SK-N-SH treated with all-trans-retinoic acid at 6 μM for 48 hours (cell line): ENCODE data around the gene OR51B4.
A peak's percentile ranks its signal among the peaks of the same experiment; 100 is the strongest.

Experiments used
- ATAC-seq: fragments of 200-7000 bp; cut with Tn5 transposase; 3 replicates; pipeline ENCODE4 v1.9.1; 2020; ENCODE audit warnings: mild to moderate bottlenecking, moderate library complexity
- ARNTL ChIP-seq: fragments of 450-650 bp; formaldehyde crosslinking; IDR thresholded peaks from 2 replicates; pipeline ENCODE4 v1.5.0; 2020; ENCODE audit warnings: low read depth, mild to moderate bottlenecking, moderate library complexity, borderline replicate concordance
- GLIS3 ChIP-seq: fragments of 250-450 bp; sonication (Bioruptor Pico); IDR thresholded peaks from 2 replicates; pipeline ENCODE4 v1.5.0; 2020; ENCODE audit warnings: mild to moderate bottlenecking, moderate library complexity
- ISL1 ChIP-seq: fragments of 250-450 bp; sonication (Bioruptor Pico); IDR thresholded peaks from 2 replicates; pipeline ENCODE4 v2.1.2; 2022; ENCODE audit warnings: mild to moderate bottlenecking, moderate library complexity
- OSR1 ChIP-seq: fragments of 250-450 bp; sonication (Bioruptor Pico); IDR thresholded peaks from 2 replicates; pipeline ENCODE4 v1.8.0; 2022; ENCODE audit warnings: moderate library complexity, mild to moderate bottlenecking, inconsistent platforms
- POU6F1 ChIP-seq: fragments of 250-450 bp; sonication (Bioruptor Pico); IDR thresholded peaks from 2 replicates; pipeline ENCODE4 v1.8.0; 2021; ENCODE audit warnings: low read depth, mild to moderate bottlenecking, moderate library complexity, borderline replicate concordance
- RARB ChIP-seq: fragments of 250-450 bp; sonication (Bioruptor Pico); IDR thresholded peaks from 2 replicates; pipeline ENCODE4 v1.8.0; 2021; ENCODE audit warnings: mild to moderate bottlenecking, moderate library complexity
- TCF4 ChIP-seq: fragments of 250-450 bp; sonication (Bioruptor Pico); IDR thresholded peaks from 2 replicates; pipeline ENCODE4 v1.8.0; 2021; ENCODE audit warnings: mild to moderate bottlenecking, moderate library complexity, borderline replicate concordance
- ZC3H10 ChIP-seq: fragments of 250-450 bp; sonication (Bioruptor Pico); IDR thresholded peaks from 2 replicates; pipeline ENCODE4 v1.5.1; 2021; ENCODE audit warnings: mild to moderate bottlenecking, moderate library complexity
- ZFP3 ChIP-seq: fragments of 250-450 bp; sonication (Bioruptor Pico); IDR thresholded peaks from 2 replicates; pipeline ENCODE4 v1.5.0; 2020; ENCODE audit warnings: mild to moderate bottlenecking, moderate library complexity
- ZFP30 ChIP-seq: fragments of 450-650 bp; formaldehyde crosslinking; IDR thresholded peaks from 2 replicates; pipeline ENCODE4 v1.5.0; 2022; ENCODE audit warnings: mild to moderate bottlenecking, moderate library complexity
- ZNF565 ChIP-seq: fragments of 450-650 bp; formaldehyde crosslinking; conservative IDR thresholded peaks from 2 replicates; pipeline ENCODE4 v1.5.0; 2020; ENCODE audit warnings: low read depth, mild to moderate bottlenecking, moderate library complexity
- ZNF8 ChIP-seq: fragments of 450-650 bp; formaldehyde crosslinking; IDR thresholded peaks from 2 replicates; pipeline ENCODE4 v1.5.0; 2020; ENCODE audit warnings: mild to moderate bottlenecking, moderate library complexity
- TF ChIP-seq, protein P1 (sequence below): fragments of 250-450 bp; sonication (Bioruptor Pico); IDR thresholded peaks from 2 replicates; pipeline ENCODE4 v1.5.0; 2020; ENCODE audit warnings: mild to moderate bottlenecking, moderate library complexity
- TF ChIP-seq, protein P2 (sequence below): fragments of 250-450 bp; sonication (Bioruptor Pico); IDR thresholded peaks from 2 replicates; pipeline ENCODE4 v1.8.0; 2020; ENCODE audit warnings: mild to moderate bottlenecking, moderate library complexity, borderline replicate concordance
- TF ChIP-seq, protein P3 (sequence below): fragments of 250-450 bp; sonication (Bioruptor Pico); IDR thresholded peaks from 2 replicates; pipeline ENCODE4 v1.5.1; 2020; ENCODE audit warnings: low read depth, mild to moderate bottlenecking, moderate library complexity
- TF ChIP-seq, protein P4 (sequence below): fragments of 250-450 bp; sonication (Bioruptor Pico); IDR thresholded peaks from 2 replicates; pipeline ENCODE4 v1.5.1; 2021; ENCODE audit warnings: mild to moderate bottlenecking, moderate library complexity

OR51B4 gene

GRCh38 chr11:5282628-5283027 lies 19.1 kb downstream of the OR51B4 start:
- TF ChIP-seq TCF4 (CRISPR knock-in tag): no peak
- TF ChIP-seq, protein P1, sequence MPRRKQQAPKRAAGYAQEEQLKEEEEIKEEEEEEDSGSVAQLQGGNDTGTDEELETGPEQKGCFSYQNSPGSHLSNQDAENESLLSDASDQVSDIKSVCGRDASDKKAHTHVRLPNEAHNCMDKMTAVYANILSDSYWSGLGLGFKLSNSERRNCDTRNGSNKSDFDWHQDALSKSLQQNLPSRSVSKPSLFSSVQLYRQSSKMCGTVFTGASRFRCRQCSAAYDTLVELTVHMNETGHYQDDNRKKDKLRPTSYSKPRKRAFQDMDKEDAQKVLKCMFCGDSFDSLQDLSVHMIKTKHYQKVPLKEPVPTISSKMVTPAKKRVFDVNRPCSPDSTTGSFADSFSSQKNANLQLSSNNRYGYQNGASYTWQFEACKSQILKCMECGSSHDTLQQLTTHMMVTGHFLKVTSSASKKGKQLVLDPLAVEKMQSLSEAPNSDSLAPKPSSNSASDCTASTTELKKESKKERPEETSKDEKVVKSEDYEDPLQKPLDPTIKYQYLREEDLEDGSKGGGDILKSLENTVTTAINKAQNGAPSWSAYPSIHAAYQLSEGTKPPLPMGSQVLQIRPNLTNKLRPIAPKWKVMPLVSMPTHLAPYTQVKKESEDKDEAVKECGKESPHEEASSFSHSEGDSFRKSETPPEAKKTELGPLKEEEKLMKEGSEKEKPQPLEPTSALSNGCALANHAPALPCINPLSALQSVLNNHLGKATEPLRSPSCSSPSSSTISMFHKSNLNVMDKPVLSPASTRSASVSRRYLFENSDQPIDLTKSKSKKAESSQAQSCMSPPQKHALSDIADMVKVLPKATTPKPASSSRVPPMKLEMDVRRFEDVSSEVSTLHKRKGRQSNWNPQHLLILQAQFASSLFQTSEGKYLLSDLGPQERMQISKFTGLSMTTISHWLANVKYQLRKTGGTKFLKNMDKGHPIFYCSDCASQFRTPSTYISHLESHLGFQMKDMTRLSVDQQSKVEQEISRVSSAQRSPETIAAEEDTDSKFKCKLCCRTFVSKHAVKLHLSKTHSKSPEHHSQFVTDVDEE (CRISPR knock-in tag): no peak
- TF ChIP-seq GLIS3 (CRISPR knock-in tag): no peak
- TF ChIP-seq ISL1: no peak
- no peak for TF ChIP-seq RARB
- TF ChIP-seq, all 23 proteins: peak for 0
- no peak for ATAC-seq

DNA sequence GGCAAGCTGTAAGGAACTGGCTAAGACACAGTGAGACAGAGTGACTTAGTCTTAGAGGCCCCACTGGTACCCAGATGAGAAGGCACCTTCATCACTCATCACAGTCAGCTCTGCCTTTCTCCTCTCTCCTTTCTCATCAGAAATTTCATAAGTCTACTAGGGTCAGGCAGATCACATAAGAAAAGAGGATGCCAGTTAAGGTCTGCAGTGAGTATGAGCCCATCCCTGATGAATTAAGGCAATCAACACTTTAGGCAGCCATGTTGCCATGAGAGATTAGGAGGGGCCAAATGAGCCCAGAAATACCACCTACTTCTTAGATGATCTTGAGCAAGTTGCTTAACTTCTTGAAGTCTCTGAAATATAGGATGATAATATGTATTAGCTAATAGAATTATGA lies 20.1 kb downstream of the OR51B4 start:
- TF ChIP-seq POU6F1 (CRISPR knock-in tag) (no peak), ZFP30 (CRISPR knock-in tag) (no peak), OSR1 (CRISPR knock-in tag) (no peak), ZNF565 (CRISPR knock-in tag) (no peak), ZNF8 (CRISPR knock-in tag) (no peak), ZC3H10 (CRISPR knock-in tag) (no peak)
- TF ChIP-seq, protein P1 (CRISPR knock-in tag): no peak
- TF ChIP-seq, protein P2, sequence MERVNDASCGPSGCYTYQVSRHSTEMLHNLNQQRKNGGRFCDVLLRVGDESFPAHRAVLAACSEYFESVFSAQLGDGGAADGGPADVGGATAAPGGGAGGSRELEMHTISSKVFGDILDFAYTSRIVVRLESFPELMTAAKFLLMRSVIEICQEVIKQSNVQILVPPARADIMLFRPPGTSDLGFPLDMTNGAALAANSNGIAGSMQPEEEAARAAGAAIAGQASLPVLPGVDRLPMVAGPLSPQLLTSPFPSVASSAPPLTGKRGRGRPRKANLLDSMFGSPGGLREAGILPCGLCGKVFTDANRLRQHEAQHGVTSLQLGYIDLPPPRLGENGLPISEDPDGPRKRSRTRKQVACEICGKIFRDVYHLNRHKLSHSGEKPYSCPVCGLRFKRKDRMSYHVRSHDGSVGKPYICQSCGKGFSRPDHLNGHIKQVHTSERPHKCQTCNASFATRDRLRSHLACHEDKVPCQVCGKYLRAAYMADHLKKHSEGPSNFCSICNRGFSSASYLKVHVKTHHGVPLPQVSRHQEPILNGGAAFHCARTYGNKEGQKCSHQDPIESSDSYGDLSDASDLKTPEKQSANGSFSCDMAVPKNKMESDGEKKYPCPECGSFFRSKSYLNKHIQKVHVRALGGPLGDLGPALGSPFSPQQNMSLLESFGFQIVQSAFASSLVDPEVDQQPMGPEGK (CRISPR knock-in tag): no peak
- TF ChIP-seq, protein P3, sequence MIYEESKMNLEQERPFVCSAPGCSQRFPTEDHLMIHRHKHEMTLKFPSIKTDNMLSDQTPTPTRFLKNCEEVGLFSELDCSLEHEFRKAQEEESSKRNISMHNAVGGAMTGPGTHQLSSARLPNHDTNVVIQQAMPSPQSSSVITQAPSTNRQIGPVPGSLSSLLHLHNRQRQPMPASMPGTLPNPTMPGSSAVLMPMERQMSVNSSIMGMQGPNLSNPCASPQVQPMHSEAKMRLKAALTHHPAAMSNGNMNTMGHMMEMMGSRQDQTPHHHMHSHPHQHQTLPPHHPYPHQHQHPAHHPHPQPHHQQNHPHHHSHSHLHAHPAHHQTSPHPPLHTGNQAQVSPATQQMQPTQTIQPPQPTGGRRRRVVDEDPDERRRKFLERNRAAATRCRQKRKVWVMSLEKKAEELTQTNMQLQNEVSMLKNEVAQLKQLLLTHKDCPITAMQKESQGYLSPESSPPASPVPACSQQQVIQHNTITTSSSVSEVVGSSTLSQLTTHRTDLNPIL (CRISPR knock-in tag): no peak
- TF ChIP-seq, protein P4, sequence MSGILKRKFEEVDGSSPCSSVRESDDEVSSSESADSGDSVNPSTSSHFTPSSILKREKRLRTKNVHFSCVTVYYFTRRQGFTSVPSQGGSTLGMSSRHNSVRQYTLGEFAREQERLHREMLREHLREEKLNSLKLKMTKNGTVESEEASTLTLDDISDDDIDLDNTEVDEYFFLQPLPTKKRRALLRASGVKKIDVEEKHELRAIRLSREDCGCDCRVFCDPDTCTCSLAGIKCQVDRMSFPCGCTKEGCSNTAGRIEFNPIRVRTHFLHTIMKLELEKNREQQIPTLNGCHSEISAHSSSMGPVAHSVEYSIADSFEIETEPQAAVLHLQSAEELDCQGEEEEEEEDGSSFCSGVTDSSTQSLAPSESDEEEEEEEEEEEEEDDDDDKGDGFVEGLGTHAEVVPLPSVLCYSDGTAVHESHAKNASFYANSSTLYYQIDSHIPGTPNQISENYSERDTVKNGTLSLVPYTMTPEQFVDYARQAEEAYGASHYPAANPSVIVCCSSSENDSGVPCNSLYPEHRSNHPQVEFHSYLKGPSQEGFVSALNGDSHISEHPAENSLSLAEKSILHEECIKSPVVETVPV (CRISPR knock-in tag): no peak
- no peak for ATAC-seq

DNA sequence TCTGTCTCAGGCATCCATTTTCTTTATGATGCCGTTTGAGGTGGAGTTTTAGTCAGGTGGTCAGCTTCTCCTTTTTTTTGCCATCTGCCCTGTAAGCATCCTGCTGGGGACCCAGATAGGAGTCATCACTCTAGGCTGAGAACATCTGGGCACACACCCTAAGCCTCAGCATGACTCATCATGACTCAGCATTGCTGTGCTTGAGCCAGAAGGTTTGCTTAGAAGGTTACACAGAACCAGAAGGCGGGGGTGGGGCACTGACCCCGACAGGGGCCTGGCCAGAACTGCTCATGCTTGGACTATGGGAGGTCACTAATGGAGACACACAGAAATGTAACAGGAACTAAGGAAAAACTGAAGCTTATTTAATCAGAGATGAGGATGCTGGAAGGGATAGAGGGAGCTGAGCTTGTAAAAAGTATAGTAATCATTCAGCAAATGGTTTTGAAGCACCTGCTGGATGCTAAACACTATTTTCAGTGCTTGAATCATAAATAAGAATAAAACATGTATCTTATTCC lies 21.1 kb downstream of the OR51B4 start:
- peak; percentile 81 for ATAC-seq
- TF ChIP-seq, protein P2 (CRISPR knock-in tag): no peak
- TF ChIP-seq, protein P4 (CRISPR knock-in tag): no peak
- no peak for TF ChIP-seq TCF4 (CRISPR knock-in tag)
- no peak for TF ChIP-seq ZNF8 (CRISPR knock-in tag)
- no peak for TF ChIP-seq ZFP30 (CRISPR knock-in tag)
- no peak for TF ChIP-seq ZC3H10 (CRISPR knock-in tag)
- TF ChIP-seq ARNTL (CRISPR knock-in tag): no peak
- TF ChIP-seq ZFP3: no peak
- TF ChIP-seq, protein P1 (CRISPR knock-in tag): no peak
